Measurements from ENCODE around the gene AK1. TPM values are rescaled to one million over a fixed set of nuclear protein-coding genes. Genes with fewer than 3 reads are reported as not detected.

Gene AK1
- total and polyA plus RNA-seq, 12 donors: 500 to 1,050 (median 731) TPM

DNA sequence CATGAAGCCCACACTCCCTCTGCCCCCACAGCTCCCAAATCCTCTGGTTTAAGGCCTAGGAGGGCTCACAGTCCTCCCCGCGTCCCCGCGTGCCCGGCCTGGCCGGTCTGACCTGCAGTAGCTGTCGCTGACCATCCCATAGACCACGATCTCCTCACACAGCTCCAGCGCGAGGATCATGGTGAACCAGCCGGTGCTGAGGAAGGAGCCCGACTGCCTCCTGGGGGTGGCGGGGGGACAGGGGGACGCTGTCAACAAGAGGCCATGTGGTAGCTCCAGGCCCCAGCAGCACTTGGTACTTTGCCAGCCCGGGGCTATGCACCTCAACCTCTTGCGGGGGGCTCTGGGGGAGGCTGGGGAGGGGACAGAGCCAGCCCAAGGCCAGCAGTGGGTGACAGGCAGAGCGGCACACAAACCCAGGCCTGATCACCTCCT is 32.4 kb upstream of the AK1 start:
- no peak for ATAC-seq
- H3K36me3 ChIP-seq: peaks cover 0 to 70% (median 23%) of the 10 kb centered on the region in 9 donors
- TF ChIP-seq, protein P1, sequence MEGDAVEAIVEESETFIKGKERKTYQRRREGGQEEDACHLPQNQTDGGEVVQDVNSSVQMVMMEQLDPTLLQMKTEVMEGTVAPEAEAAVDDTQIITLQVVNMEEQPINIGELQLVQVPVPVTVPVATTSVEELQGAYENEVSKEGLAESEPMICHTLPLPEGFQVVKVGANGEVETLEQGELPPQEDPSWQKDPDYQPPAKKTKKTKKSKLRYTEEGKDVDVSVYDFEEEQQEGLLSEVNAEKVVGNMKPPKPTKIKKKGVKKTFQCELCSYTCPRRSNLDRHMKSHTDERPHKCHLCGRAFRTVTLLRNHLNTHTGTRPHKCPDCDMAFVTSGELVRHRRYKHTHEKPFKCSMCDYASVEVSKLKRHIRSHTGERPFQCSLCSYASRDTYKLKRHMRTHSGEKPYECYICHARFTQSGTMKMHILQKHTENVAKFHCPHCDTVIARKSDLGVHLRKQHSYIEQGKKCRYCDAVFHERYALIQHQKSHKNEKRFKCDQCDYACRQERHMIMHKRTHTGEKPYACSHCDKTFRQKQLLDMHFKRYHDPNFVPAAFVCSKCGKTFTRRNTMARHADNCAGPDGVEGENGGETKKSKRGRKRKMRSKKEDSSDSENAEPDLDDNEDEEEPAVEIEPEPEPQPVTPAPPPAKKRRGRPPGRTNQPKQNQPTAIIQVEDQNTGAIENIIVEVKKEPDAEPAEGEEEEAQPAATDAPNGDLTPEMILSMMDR (IDR thresholded peaks at IDR 0.05): no peak
- peaks cover 6 to 32% (median 26%) of the 10 kb centered on the region in 9 donors for H3K4me1 ChIP-seq
- WGBS, 2 donors: 89 to 94% methylated on average over 17 of the region's 17 CpGs
- no peaks in the 10 kb centered on the region for H3K27me3 ChIP-seq
- no peak overlapping the region for H3K27ac ChIP-seq
- no peak for DNase-seq
- no peaks in the 10 kb centered on the region for H3K9me3 ChIP-seq
- intact Hi-C loops (cut with DNase I): loop anchor here in 3 of 10 donors (5.0 to 10.0 kb wide), 3 partner anchors 105 to 125 kb away; partner anchors contain the start of genes CDK9 (in 1 of the 3) and FPGS (in 1 of the 3)
- no peak overlapping the region for H3K4me3 ChIP-seq

DNA sequence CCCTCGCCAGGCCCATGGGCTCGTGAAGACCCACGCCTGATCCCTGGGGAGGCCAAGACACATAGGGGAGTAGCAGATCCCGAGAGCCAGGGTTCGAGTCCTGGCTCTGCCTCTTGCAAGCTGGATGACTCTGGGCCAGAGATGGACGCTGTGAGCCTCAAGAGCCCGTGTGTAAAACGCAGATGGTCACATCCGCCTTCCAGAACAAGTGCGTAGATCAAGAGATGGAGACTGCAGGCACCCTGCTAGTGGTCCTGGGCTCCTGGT is 31.1 kb upstream of the AK1 start:
- intact Hi-C loops (cut with DNase I): no loop called here
- peaks cover 0 to 60% (median 23%) of the 10 kb centered on the region in 9 donors for H3K36me3 ChIP-seq

DNA sequence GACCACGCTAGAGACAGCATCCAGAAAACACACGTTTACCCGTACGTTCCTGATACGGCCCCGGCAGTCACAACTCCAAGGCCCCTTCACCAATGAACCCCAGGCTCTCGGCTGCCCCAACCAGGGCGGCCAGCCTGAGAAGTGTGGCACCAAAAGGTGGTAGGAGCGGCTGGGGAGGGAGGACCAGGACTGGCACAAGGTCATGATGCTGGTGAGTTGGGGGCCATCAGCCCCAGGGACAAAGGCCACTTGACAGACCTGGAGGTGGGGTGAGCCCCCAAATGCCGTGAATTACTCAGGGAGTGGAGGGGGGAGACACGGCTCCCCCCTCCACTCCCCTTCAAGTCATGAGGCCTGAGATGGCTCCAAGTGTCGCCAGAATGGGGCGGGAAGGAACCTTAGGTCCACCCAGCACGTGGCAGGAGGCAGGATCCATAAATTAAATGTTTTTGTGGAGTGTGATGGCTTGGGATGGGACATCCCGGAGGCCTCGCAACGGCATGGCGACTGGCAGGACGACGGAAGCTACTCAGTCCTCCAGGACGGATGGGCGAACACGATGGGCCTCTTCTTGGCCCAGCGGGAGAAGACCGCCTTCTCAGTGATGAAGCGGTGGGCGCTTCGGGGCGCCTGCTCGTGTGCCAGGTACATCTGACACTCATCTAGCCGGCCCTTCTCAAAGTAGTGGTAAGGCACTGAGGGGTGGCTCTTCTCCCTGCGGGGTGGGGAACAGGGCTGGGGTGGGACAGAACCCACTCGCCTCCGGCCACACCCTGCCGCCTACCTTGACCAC is 30.6 kb upstream of the AK1 start:
- no peaks in the 10 kb centered on the region for H3K9me3 ChIP-seq
- peaks cover 19 to 49% (median 42%) of the 10 kb centered on the region in 9 donors for H3K4me1 ChIP-seq
- no peaks in the 10 kb centered on the region for H3K27me3 ChIP-seq
- no peak for DNase-seq
- intact Hi-C loops (cut with DNase I): no loop called here
- peaks cover 0 to 54% (median 23%) of the 10 kb centered on the region in 9 donors for H3K36me3 ChIP-seq
- WGBS, 2 donors: 87 to 93% methylated on average over 34 to 35 of the region's 35 CpGs
- H3K27ac ChIP-seq: no peak overlapping the region
- no peak overlapping the region for H3K4me3 ChIP-seq
- no peak for ATAC-seq
- TF ChIP-seq, protein P1 (IDR thresholded peaks at IDR 0.05): no peak

More for the DNA sequence above, 31.1 kb upstream of the AK1 start:
- TF ChIP-seq, protein P1 (IDR thresholded peaks at IDR 0.05): no peak
- H3K4me1 ChIP-seq: peaks cover 18 to 44% (median 37%) of the 10 kb centered on the region in 9 donors
- 95 to 96% methylated on average over 10 of the region's 10 CpGs for WGBS, 2 donors
- DNase-seq: no peak
- no peak overlapping the region for H3K27ac ChIP-seq
- ATAC-seq: no peak
- no peaks in the 10 kb centered on the region for H3K9me3 ChIP-seq
- H3K4me3 ChIP-seq: no peak overlapping the region
- H3K27me3 ChIP-seq: no peaks in the 10 kb centered on the region

DNA sequence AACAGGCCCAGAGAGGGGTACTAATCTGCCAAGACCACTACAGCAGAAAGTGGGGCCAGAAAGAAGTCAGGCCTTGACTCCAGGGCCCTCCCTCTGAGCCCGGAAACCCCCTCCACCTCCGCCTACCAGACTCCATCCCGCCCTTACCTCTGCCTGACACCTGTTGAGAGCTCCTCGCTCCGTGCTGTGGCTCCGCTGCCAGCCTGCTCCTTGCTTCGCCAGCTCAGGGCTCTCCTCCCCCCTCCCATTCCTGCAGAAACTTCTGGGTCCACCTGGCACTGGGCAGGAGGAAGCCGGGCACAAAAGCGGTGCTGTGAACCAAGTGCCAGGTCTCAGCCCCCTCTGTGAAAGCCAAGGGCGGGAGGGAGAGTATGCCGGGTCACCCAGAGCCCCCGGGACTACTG is 28.3 kb upstream of the AK1 start:
- H3K9me3 ChIP-seq: no peaks in the 10 kb centered on the region
- no peaks in the 10 kb centered on the region for H3K27me3 ChIP-seq
- WGBS, 2 donors: 85 to 87% methylated on average over 12 of the region's 12 CpGs
- intact Hi-C loops (cut with DNase I): no loop called here
- H3K27ac ChIP-seq: peak overlapping the region in 8 of 10 donors; percentile 30 to 89 (median 84)
- TF ChIP-seq, protein P1 (IDR thresholded peaks at IDR 0.05): no peak
- H3K4me3 ChIP-seq: peak overlapping the region in 1 of 10 donors; percentile 46
- ATAC-seq (no peak), DNase-seq (no peak)
- H3K4me1 ChIP-seq: peaks cover 19 to 56% (median 43%) of the 10 kb centered on the region in 9 donors
- peaks cover 0 to 32% (median 14%) of the 10 kb centered on the region in 9 donors for H3K36me3 ChIP-seq
